ENCODE results near the gene DYNC1I1.

Gene DYNC1I1

DNA sequence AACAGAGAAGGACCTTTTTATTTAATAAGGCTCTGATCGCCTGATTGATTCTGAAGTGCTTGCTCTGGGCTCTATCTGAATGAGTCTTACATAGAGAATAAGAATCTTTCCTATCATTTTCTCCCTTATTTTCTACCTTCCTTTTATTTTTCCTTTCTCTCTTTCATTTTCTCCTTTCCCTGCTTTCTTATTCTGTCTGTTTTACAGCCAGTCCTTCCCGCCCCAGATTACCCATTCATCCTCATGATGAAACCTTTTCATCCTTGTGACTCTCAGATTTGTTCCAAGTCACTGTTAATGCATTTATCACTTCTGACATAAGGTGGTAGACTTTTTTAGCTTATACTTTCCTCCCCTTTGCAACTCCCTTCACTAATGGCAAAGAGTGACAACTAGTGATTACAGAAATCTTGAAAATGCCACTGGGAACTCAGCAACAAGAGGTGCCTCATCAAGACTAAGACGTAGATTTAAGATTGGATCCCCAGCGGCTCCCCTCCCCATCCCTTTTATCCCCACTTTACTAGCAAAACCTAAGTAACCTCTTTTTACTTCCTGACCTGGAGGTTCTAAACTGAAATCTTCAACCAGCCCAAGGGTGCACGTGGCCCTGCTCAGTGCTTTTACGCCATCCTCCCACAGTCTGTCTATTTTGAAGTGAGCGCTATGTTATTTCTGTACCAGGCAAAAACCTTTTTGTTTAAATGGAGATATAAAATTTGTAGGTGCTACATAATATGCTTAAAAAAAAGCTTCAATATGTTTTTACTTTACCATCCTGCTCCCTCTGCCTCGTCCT is 179.8 kb downstream of the DYNC1I1 start:
- in situ Hi-C loops (cut with HindIII; ENCODE audit: low sequenced_read_pairs) = no loop called here

- in situ Hi-C loops (cut with HindIII; ENCODE audit: low sequenced_read_pairs) = no loop called here
These were observed 180.5 kb downstream of the DYNC1I1 start for GRCh38 chr7:95952851-95953250.

- in situ Hi-C loops (cut with HindIII; ENCODE audit: low sequenced_read_pairs) = no loop called here
These were observed 183.4 kb downstream of the DYNC1I1 start for GRCh38 chr7:95955748-95956147.

DNA sequence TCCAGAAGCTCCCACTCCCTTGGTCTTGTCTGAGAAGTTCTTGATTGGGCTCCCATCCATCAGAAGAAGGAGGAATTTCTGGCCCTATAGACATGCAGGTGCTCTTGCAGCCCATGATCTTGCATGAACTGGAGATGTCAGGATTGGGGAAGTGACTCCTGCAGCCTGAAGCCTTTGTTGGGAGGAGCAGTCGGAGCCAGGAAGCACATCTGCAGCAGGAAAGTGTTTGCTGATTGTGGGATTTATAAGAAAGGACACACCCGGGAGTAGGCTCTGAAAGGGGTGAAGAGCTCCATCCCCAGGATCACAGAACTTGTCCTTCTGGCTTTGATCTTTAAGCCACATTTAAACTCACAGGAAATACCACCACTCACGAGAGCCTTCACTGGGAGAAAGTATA is 185.2 kb downstream of the DYNC1I1 start:
- in situ Hi-C loops (cut with HindIII; ENCODE audit: low sequenced_read_pairs) = no loop called here

DNA sequence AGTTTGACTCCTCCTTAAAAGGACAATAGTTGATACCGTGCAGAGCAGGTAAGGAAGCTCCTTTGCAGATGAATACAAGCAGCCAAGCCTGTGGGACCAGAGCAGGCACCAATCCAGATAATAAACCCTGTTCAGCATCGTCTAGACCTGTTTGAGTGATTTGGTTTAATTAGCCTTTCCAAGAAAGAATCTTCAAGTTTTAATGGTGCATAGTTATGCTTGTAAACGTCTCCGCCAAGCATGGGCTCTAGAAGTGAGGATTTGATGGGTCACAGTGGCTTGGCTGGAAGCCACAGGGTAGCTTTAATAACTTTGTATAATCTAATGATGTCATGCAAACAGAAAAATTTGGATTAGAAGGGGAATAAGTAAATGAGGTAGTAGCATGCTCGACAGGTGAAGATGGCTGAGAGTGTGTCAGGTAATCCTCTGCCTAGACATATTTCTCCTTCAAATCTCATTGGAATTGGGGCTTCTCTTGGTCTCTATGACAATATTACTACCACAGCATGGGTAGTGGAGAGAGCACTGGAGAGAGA is 188.4 kb downstream of the DYNC1I1 start:
- in situ Hi-C loops (cut with HindIII; ENCODE audit: low sequenced_read_pairs) = no loop called here

DNA sequence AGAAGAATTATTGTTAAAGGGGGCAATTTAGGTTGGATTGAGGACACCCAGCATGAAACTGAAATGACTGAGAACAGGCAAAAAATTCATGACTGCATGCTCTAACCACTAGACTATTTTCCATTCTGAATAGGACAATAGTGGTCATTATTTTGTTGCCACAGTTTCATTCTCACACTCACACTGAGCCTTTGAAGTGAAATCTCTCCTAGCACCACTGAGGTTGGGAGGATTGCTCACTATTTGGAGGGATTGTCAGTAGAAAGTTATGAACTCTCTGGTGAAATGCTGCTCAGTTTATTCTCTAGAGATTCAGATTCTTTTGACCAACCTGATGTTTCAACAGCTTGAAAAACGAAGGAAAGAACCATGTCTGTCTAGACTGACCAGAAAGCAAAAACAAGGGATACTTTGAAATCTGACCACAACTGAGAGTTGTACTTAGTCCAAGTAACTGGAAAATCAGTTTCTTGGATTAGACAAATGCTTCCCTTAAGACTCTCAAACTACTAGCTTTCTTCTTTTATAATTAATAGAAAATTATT is 191.2 kb downstream of the DYNC1I1 start:
- in situ Hi-C loops (cut with HindIII; ENCODE audit: low sequenced_read_pairs) = no loop called here

DNA sequence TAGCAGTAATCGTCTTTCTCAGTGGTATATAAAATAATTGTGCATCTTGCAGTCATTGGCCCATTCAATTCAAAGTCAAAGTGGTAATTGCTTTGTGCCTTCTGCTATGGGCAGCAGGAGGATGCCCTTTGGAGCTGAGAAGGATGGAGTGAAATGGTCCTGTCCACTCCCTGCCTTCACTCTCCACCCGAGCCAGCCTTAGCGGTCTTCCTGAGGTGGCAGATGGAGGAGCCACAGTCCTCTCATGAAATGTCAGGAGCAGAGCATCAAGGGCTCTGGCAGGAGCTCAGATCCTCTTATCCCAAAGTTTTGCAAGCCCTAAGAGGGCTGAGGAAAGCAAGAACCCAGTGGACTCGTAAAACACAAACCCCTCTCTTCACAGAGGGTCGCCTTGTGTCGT is 199.4 kb downstream of the DYNC1I1 start:
- in situ Hi-C loops (cut with HindIII; ENCODE audit: low sequenced_read_pairs) = no loop called here

DNA sequence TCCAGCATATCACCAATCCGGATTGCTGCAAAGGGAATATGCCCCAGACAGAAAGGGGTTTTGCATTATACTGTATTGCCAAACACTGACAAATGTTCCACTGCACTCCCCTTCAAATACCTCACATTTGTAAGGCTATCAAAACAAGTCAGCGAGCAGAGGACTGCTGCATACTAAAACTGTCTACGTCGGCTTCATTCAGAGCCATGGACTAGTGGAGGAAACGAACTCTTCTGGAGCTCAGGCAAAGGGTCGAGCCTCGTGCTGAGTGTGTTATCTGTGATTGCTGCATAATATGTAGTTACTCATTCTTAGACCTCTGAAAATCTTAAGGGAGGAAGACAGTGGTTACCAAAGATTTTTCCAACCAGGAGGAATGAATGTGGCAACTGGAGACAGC is 200.2 kb downstream of the DYNC1I1 start:
- in situ Hi-C loops (cut with HindIII; ENCODE audit: low sequenced_read_pairs) = no loop called here

DNA sequence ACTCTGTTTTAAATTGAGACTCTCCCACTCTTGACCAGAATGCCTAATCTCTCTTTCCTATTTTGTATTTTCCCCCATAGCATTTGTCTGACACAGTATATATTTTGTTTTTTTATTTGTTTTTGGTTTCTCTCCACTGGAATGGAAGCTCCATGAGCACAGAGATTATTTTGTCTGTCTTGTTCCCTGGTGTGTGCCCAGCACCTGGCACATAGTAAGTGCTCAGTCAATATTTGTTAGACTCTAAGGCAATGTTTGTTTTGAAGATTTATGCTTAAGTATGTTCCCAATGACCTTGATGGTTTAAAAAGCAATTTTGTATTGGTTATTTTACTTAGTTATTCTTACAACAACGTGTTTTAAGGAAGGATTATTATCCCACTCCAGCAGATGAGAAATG is 201.8 kb downstream of the DYNC1I1 start:
- in situ Hi-C loops (cut with HindIII; ENCODE audit: low sequenced_read_pairs) = no loop called here

- in situ Hi-C loops (cut with HindIII; ENCODE audit: low sequenced_read_pairs) = no loop called here
These were observed 204.2 kb downstream of the DYNC1I1 start for GRCh38 chr7:95976369-95977060.

- in situ Hi-C loops (cut with HindIII; ENCODE audit: low sequenced_read_pairs) = no loop called here
These were observed 205.6 kb downstream of the DYNC1I1 start for GRCh38 chr7:95977994-95978393.

DNA sequence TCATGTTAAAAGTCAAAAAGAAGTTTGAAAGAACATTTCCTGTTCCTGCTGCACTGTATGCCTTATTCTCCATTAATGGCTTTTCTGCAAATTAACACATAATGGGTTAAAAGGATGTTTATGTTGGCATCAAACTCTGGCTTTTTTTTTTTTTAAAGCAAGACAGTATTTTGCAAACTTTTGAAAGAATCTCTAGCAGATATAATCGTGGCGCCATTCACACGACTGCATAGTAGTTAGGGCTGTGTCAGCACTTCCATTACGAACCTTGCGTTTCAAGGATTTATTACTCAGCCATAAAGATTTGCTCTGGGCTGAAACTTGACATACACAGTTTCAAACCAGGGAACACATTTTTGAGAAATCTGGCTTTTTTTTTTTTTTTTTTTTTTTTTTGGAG is 207.8 kb downstream of the DYNC1I1 start:
- in situ Hi-C loops (cut with HindIII; ENCODE audit: low sequenced_read_pairs) = no loop called here

GRCh38 chr7:95980706-95981105 is 208.4 kb downstream of the DYNC1I1 start:
- in situ Hi-C loops (cut with HindIII; ENCODE audit: low sequenced_read_pairs) = no loop called here

DNA sequence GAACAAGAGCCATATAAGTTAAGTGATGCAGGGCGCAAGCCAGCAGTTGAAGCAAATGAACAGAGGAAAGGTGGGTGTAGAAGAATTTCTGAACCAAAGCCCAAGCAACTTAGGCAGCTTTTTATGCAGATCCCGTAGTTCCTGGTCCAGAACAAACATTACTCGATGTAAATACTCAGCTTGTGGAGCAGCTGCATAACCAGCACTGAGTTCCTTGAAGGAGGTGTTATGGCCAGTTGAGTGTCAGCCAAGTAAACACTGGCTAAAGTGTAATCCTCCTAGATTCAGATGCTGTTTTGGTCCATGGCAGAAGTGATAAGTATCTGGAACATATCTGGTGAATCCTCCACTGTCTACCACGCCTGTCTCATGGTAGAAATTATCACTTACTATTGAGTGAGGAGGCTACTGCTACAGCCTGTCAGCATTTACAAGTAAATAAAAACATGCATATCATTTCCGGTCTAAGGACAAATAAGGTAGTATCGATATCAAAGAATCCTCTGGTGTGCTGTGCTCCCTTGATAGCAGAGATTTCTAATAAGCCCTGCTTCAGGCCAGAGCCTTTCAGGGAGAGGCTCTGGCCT is 213.9 kb downstream of the DYNC1I1 start:
- in situ Hi-C loops (cut with HindIII; ENCODE audit: low sequenced_read_pairs) = no loop called here

GRCh38 chr7:95989301-95989700 is 216.9 kb downstream of the DYNC1I1 start:
- in situ Hi-C loops (cut with HindIII; ENCODE audit: low sequenced_read_pairs) = no loop called here

DNA sequence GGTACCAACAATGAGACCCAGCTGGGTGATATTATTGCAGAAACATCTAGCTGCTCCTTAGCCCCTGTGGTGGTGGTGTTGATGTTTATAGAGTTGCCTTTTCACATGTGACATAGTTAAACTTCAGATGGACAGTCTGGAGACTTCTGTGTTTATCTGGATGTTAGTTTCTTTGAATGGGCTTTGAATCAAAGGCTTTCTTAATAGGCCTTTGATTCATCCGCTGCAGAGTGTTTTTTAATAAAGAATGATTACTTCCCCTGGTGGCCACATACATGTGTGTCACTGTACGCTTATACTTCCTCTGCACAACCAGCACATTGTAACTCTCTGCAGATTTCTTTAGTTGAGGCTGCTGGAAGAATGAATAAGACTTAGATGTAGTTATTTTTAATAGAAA is 221.0 kb downstream of the DYNC1I1 start:
- in situ Hi-C loops (cut with HindIII; ENCODE audit: low sequenced_read_pairs) = no loop called here

- in situ Hi-C loops (cut with HindIII; ENCODE audit: low sequenced_read_pairs) = no loop called here
These were observed 223.8 kb downstream of the DYNC1I1 start for GRCh38 chr7:95996174-95996573.

DNA sequence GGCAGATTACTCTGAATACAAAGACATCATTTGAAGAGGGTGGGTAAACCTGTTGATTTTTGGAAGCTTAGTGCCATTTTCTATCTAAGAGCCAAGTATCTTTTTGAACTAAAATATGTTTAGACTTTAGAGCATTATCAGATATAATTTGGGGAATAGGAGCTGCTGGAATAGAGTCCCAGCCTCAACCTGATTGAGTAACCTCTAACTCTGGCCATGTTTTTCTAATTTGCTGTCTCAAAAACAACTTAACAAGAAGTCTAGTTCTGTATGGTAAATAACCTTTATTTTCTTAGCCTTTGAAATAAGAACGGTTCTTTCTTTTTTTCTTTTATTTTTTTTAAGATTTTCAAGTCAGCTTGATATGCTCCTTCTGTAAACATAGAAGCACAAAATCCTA is 224.5 kb downstream of the DYNC1I1 start:
- in situ Hi-C loops (cut with HindIII; ENCODE audit: low sequenced_read_pairs) = no loop called here

- in situ Hi-C loops (cut with HindIII; ENCODE audit: low sequenced_read_pairs) = no loop called here
These were observed 225.3 kb downstream of the DYNC1I1 start for GRCh38 chr7:95997632-95998031.

DNA sequence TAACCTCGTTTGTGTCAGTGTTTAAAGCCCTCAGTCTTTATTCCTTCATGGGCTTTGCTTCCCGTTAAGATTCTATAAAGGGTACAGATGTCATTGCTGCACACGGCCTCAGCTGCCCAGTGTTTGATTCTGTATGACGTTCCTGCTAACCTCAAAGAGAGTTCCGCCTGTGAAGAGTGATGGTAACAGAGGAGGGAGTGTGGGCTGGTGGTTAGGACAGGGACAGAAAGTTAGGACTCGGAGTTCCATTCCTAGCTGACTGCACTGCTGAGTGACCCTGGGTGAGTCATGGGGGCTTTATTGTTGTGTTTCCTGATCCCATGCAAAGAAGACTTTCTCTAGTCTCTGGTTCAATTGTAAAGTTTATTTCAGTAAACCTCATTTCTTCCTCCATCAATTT is 227.1 kb downstream of the DYNC1I1 start:
- in situ Hi-C loops (cut with HindIII; ENCODE audit: low sequenced_read_pairs) = no loop called here

DNA sequence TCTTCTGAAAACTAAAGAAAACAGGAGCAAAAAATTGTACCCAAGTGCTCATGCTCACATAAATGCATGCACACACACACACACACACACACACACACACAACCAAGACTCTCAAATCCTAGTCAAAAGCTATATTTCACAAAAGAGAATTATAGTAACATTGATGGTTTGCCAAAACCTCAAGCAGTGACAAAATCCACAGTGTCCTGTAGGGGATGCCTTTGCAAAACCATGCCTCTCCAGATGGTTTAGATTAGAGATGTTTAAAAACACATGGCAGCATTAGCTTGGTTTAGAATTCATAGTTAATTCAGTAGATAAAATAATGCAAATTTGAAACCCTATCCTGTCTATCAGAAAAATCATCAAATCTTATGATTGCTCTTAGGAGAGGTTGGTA is 232.2 kb downstream of the DYNC1I1 start:
- in situ Hi-C loops (cut with HindIII; ENCODE audit: low sequenced_read_pairs) = no loop called here

DNA sequence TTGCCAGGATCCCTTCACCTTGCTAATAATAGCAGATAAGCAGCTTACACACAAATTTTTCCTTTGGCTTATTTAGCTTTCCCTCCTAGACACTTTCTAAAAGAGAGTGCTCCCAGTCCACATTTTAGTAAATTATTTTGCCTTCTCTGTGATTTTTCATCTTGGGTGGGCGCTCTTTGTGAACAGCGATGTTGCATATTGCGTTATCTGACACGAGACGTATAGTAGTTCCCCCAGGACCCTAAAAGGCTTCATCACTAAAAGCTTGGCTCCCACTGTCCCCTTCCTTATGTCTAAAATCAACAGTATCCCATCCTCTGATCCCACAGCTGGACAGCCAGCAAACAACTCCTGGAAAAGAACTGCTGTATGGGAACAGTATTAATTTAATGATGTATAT is 232.9 kb downstream of the DYNC1I1 start:
- in situ Hi-C loops (cut with HindIII; ENCODE audit: low sequenced_read_pairs) = no loop called here
